Measurements from ENCODE around the gene HPGDS. TPM values are rescaled to one million over a fixed set of nuclear protein-coding genes. Genes with fewer than 3 reads are reported as not detected.
"Not testable (repeated sequence)": the region's sequence is repeated elsewhere in the genome, so short reads cannot be mapped to it uniquely, and the experiment has no call there.

HPGDS gene
- 7.3 TPM for total RNA-seq

DNA sequence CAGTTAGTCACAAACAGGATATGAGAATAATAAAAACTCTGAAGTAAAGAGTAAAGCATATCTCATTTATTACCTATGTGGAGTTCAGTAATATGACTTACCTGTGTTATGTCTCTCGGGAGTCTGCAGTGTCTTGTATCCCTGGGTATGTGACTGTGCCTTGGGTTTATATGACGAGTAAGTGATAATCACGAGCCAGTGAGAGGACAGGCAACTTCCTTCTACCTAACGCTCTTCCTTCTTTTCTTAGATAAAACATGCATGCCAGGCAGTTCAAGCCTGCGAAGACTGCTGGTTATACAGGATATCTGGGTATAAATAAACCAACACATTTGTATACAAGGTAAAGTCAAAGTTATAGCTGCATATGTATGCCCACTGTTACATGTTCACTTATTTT is at the start of gene HPGDS:
Gene HPGDS (minus strand): TSS at position 143 of the 400 bp plus-strand sequence. CDS start 8,207 bp downstream, outside the sequence.
- H3K36me3 ChIP-seq (ENCODE audit: control insufficient read depth in 3 of 3, insufficient read depth in 3 of 3, low read length in 3 of 3): no peaks in the 10 kb centered on the region
- H3K4me3 ChIP-seq (ENCODE audit: low read length in 3 of 3): no peak within 1 kb of the TSS
- no peak within 1 kb of the TSS for H3K27ac ChIP-seq (ENCODE audit: low read depth, low read length)
- H3K9ac ChIP-seq (ENCODE audit: low read depth in 1 of 3, low read length in 3 of 3): no peak within 1 kb of the TSS
- H3K27me3 ChIP-seq (ENCODE audit: control insufficient read depth in 3 of 3, insufficient read depth in 3 of 3, low read length in 3 of 3): no peaks in the 10 kb centered on the region
- no peaks in the 10 kb centered on the region for H3K4me1 ChIP-seq (ENCODE audit: control insufficient read depth in 3 of 3, insufficient read depth in 3 of 3, low read length in 3 of 3)
- no peaks in the 10 kb centered on the region for H3K9me3 ChIP-seq (ENCODE audit: control insufficient read depth in 3 of 3, low read length in 3 of 3)

DNA sequence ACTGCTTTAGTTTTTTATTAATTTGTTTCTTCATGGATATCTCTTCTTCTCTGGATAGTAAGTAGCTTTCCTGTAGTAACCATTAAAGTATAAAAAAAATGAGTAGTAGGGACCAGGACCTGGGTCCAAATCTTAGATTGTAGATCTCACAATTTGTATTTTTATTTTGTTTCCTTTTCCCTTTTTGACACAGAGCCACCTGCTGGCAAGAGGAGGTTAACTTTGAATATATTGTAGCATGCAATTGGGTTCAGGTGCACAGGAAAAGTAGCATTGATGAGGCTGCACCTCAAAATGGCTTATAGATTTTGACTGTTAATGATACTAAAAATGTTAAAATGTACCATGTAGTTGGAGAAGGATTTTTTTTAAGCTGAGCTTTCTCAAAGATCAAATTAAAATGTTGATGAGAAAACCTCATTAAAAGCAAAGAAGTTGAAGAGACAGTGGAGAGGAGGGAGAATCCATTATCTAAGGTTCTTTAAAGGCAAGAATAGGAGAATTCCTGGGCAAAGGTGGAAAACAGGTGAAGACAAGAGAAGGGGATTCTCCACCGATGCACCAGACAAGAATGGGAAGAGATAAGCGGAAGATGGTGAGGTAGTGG is 48.3 kb upstream of the HPGDS start:
- Histone ChIP-seq H3K9ac (ENCODE audit: low read depth in 1 of 3, low read length in 3 of 3) (no peak overlapping the region), H3K27me3 (ENCODE audit: control insufficient read depth in 3 of 3, insufficient read depth in 3 of 3, low read length in 3 of 3) (no peaks in the 10 kb centered on the region), H3K9me3 (ENCODE audit: control insufficient read depth in 3 of 3, low read length in 3 of 3) (no peaks in the 10 kb centered on the region), H3K27ac (ENCODE audit: low read depth, low read length) (no peak overlapping the region), H3K4me1 (ENCODE audit: control insufficient read depth in 3 of 3, insufficient read depth in 3 of 3, low read length in 3 of 3) (no peaks in the 10 kb centered on the region), H3K36me3 (ENCODE audit: control insufficient read depth in 3 of 3, insufficient read depth in 3 of 3, low read length in 3 of 3) (no peaks in the 10 kb centered on the region), H3K4me3 (ENCODE audit: low read length in 3 of 3) (no peak overlapping the region)

- H3K9me3 ChIP-seq (ENCODE audit: control insufficient read depth in 3 of 3, low read length in 3 of 3): no peaks in the 10 kb centered on the region
- no peaks in the 10 kb centered on the region for H3K36me3 ChIP-seq (ENCODE audit: control insufficient read depth in 3 of 3, insufficient read depth in 3 of 3, low read length in 3 of 3)
- H3K4me1 ChIP-seq (ENCODE audit: control insufficient read depth in 3 of 3, insufficient read depth in 3 of 3, low read length in 3 of 3): no peaks in the 10 kb centered on the region
- no peak overlapping the region for H3K4me3 ChIP-seq (ENCODE audit: low read length in 3 of 3)
- H3K27ac ChIP-seq (ENCODE audit: low read depth, low read length): no peak overlapping the region
- H3K9ac ChIP-seq (ENCODE audit: low read depth in 1 of 3, low read length in 3 of 3): no peak overlapping the region
- H3K27me3 ChIP-seq (ENCODE audit: control insufficient read depth in 3 of 3, insufficient read depth in 3 of 3, low read length in 3 of 3): no peaks in the 10 kb centered on the region
Measured at GRCh38 chr4:94389595-94390267, 47.1 kb upstream of the HPGDS start.

DNA sequence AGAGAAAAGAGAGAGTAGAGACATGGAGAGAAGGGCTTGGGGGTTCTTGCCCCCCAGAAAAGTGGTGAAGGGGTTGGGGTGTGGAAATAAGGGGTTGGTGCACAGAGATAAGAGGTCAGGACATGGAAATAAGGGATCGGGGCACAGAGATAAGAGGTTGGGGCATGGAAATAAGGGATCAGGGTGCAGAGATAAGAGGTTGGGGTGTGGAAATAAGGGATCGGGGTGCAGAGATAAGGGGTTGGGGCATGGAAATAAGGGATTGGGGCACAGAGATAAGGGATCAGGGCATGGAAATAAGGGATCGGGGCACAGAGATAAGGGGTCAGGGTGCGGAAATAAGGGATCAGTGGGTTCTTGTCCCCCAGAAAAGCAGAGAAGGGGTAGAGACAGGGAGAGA is 45.3 kb upstream of the HPGDS start:
- H3K9me3 ChIP-seq (ENCODE audit: control insufficient read depth in 3 of 3, low read length in 3 of 3); H3K36me3 ChIP-seq (ENCODE audit: control insufficient read depth in 3 of 3, insufficient read depth in 3 of 3, low read length in 3 of 3); H3K4me1 ChIP-seq (ENCODE audit: control insufficient read depth in 3 of 3, insufficient read depth in 3 of 3, low read length in 3 of 3); H3K9ac ChIP-seq (ENCODE audit: low read depth in 1 of 3, low read length in 3 of 3); H3K27me3 ChIP-seq (ENCODE audit: control insufficient read depth in 3 of 3, insufficient read depth in 3 of 3, low read length in 3 of 3); H3K27ac ChIP-seq (ENCODE audit: low read depth, low read length); H3K4me3 ChIP-seq (ENCODE audit: low read length in 3 of 3): not testable (repeated sequence)

GRCh38 chr4:94385452-94385851 is 42.8 kb upstream of the HPGDS start:
- not testable (repeated sequence) for H3K4me1 ChIP-seq (ENCODE audit: control insufficient read depth in 3 of 3, insufficient read depth in 3 of 3, low read length in 3 of 3); H3K27ac ChIP-seq (ENCODE audit: low read depth, low read length); H3K4me3 ChIP-seq (ENCODE audit: low read length in 3 of 3); H3K9ac ChIP-seq (ENCODE audit: low read depth in 1 of 3, low read length in 3 of 3); H3K27me3 ChIP-seq (ENCODE audit: control insufficient read depth in 3 of 3, insufficient read depth in 3 of 3, low read length in 3 of 3); H3K36me3 ChIP-seq (ENCODE audit: control insufficient read depth in 3 of 3, insufficient read depth in 3 of 3, low read length in 3 of 3); H3K9me3 ChIP-seq (ENCODE audit: control insufficient read depth in 3 of 3, low read length in 3 of 3)

GRCh38 chr4:94382891-94383290 is 40.3 kb upstream of the HPGDS start:
- H3K27me3 ChIP-seq (ENCODE audit: control insufficient read depth in 3 of 3, insufficient read depth in 3 of 3, low read length in 3 of 3); H3K9ac ChIP-seq (ENCODE audit: low read depth in 1 of 3, low read length in 3 of 3); H3K9me3 ChIP-seq (ENCODE audit: control insufficient read depth in 3 of 3, low read length in 3 of 3); H3K4me1 ChIP-seq (ENCODE audit: control insufficient read depth in 3 of 3, insufficient read depth in 3 of 3, low read length in 3 of 3); H3K27ac ChIP-seq (ENCODE audit: low read depth, low read length); H3K4me3 ChIP-seq (ENCODE audit: low read length in 3 of 3); H3K36me3 ChIP-seq (ENCODE audit: control insufficient read depth in 3 of 3, insufficient read depth in 3 of 3, low read length in 3 of 3): not testable (repeated sequence)

GRCh38 chr4:94378047-94378446 is 35.4 kb upstream of the HPGDS start:
- Histone ChIP-seq H3K27ac (ENCODE audit: low read depth, low read length) (no peak overlapping the region), H3K36me3 (ENCODE audit: control insufficient read depth in 3 of 3, insufficient read depth in 3 of 3, low read length in 3 of 3) (no peaks in the 10 kb centered on the region), H3K9ac (ENCODE audit: low read depth in 1 of 3, low read length in 3 of 3) (no peak overlapping the region), H3K4me1 (ENCODE audit: control insufficient read depth in 3 of 3, insufficient read depth in 3 of 3, low read length in 3 of 3) (no peaks in the 10 kb centered on the region), H3K9me3 (ENCODE audit: control insufficient read depth in 3 of 3, low read length in 3 of 3) (no peaks in the 10 kb centered on the region), H3K27me3 (ENCODE audit: control insufficient read depth in 3 of 3, insufficient read depth in 3 of 3, low read length in 3 of 3) (no peaks in the 10 kb centered on the region), H3K4me3 (ENCODE audit: low read length in 3 of 3) (no peak overlapping the region)

DNA sequence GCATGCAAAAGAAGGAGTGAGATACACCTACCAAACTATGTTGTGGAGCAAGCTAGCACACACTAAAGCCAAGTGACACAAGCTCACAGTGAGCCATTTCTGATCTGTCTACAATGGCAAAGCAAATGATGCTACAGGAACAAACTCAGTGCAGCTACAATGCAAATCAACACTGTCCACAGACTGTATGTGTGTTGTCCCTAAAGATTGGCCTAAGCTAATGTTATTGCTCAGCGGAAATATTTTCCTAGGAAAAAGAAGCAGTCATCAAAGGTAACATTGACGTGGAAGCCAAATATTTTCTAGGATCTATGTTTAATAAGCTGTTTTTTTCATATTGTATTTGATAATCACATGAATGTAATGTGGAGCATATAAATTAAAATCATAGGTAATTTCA is 34.7 kb upstream of the HPGDS start:
- H3K4me1 ChIP-seq (ENCODE audit: control insufficient read depth in 3 of 3, insufficient read depth in 3 of 3, low read length in 3 of 3): no peaks in the 10 kb centered on the region
- no peaks in the 10 kb centered on the region for H3K36me3 ChIP-seq (ENCODE audit: control insufficient read depth in 3 of 3, insufficient read depth in 3 of 3, low read length in 3 of 3)
- no peak overlapping the region for H3K9ac ChIP-seq (ENCODE audit: low read depth in 1 of 3, low read length in 3 of 3)
- H3K4me3 ChIP-seq (ENCODE audit: low read length in 3 of 3): no peak overlapping the region
- no peaks in the 10 kb centered on the region for H3K27me3 ChIP-seq (ENCODE audit: control insufficient read depth in 3 of 3, insufficient read depth in 3 of 3, low read length in 3 of 3)
- H3K27ac ChIP-seq (ENCODE audit: low read depth, low read length): no peak overlapping the region
- no peaks in the 10 kb centered on the region for H3K9me3 ChIP-seq (ENCODE audit: control insufficient read depth in 3 of 3, low read length in 3 of 3)

DNA sequence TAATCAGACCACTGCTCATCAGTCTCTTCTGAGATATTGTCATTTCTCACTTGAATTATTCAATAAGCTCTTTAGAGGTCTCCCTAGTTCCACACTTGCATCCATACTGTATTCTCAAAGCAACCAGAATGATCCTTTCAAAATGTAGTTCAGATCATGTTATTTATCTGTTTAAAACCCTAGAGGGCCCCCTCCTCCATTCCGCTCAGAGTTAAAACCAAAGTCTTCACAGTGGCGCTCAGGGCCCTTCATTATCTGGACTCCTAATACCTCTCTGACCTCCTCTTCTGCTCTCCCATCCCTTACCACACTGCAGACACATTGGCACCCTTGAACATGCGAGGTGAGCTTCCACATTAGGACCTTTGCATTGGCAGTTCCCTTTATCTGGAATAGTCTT is 32.7 kb upstream of the HPGDS start:
- Histone ChIP-seq H3K4me1 (ENCODE audit: control insufficient read depth in 3 of 3, insufficient read depth in 3 of 3, low read length in 3 of 3) (no peaks in the 10 kb centered on the region), H3K27me3 (ENCODE audit: control insufficient read depth in 3 of 3, insufficient read depth in 3 of 3, low read length in 3 of 3) (no peaks in the 10 kb centered on the region), H3K27ac (ENCODE audit: low read depth, low read length) (no peak overlapping the region), H3K9ac (ENCODE audit: low read depth in 1 of 3, low read length in 3 of 3) (no peak overlapping the region), H3K4me3 (ENCODE audit: low read length in 3 of 3) (no peak overlapping the region), H3K9me3 (ENCODE audit: control insufficient read depth in 3 of 3, low read length in 3 of 3) (no peaks in the 10 kb centered on the region), H3K36me3 (ENCODE audit: control insufficient read depth in 3 of 3, insufficient read depth in 3 of 3, low read length in 3 of 3) (no peaks in the 10 kb centered on the region)

- Histone ChIP-seq H3K4me1 (ENCODE audit: control insufficient read depth in 3 of 3, insufficient read depth in 3 of 3, low read length in 3 of 3) (no peaks in the 10 kb centered on the region), H3K27ac (ENCODE audit: low read depth, low read length) (no peak overlapping the region), H3K27me3 (ENCODE audit: control insufficient read depth in 3 of 3, insufficient read depth in 3 of 3, low read length in 3 of 3) (no peaks in the 10 kb centered on the region), H3K36me3 (ENCODE audit: control insufficient read depth in 3 of 3, insufficient read depth in 3 of 3, low read length in 3 of 3) (no peaks in the 10 kb centered on the region), H3K9me3 (ENCODE audit: control insufficient read depth in 3 of 3, low read length in 3 of 3) (no peaks in the 10 kb centered on the region), H3K4me3 (ENCODE audit: low read length in 3 of 3) (no peak overlapping the region), H3K9ac (ENCODE audit: low read depth in 1 of 3, low read length in 3 of 3) (no peak overlapping the region)
Measured at GRCh38 chr4:94373752-94374151, 31.1 kb upstream of the HPGDS start.

Data from skeletal muscle tissue (tissue), 4 donors.